Left renal pelvis (tissue), 4 donors: ENCODE results near the gene ATP2B1. TPM values are rescaled to one million over a fixed set of nuclear protein-coding genes. Genes with fewer than 3 reads are reported as not detected.
A peak's percentile ranks its signal among the peaks of the same experiment; 100 is the strongest.
"Not testable (repeated sequence)": the region's sequence is repeated elsewhere in the genome, so short reads cannot be mapped to it uniquely, and the experiment has no call there.

Experiments
- DNase-seq, 4 donors: peaks; one replicate each; pipeline ENCODE4 v3.0.0-alpha.2; 2013; ENCODE audit warnings: low read depth in 4 of 4, low spot score in 3 of 4
- polyA plus RNA-seq, 4 donors: library from polyadenylated mRNA; unstranded; fragments of 120-200 nt; gene quantifications; one replicate each; pipeline ENCODE4 v1.2.1, GENCODE V29; 2013; ENCODE audit not compliant: insufficient read length in 4 of 4

The ATP2B1 gene
- 100 to 1,000 TPM in 3 of 4 donors, 10 to 100 TPM in 1; 93.9 to 151 (median 120) TPM for polyA plus RNA-seq

DNA sequence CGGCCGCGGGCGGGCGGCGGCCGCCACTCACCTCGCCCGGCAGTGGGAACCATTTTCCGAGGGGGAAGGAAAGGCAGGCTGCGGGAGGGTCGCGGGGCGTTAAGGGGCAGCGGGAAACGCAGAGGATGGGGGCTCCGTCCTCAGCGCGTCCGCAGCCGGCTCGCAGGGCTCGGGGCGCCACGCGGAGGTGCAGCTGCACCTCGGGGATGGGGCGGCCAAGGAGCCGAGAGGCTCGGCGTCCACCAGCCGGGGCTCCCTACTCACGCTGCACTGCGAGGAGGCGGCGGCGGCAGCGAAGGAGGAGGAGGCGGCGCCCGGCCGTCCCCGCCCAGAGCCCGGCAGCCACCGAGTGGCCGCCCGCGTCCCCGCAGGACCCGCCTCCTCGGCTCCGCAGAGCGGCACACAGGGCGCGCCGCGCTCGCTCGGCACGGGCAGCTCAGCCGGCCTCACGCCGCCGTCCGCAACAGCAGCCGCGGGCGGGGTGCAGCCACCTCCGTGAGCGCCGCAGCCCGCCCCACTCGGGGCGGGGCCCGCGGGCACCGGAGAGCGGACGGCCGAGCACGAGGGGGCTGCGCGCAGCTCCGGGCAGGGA is at the start of gene ATP2B1:
Gene ATP2B1, minus strand, starts transcription at position 274 of the 592 bp plus-strand sequence. CDS start 52,952 bp downstream, outside the sequence.
- peak; percentile 62 to 77 (median 76) for DNase-seq

DNA sequence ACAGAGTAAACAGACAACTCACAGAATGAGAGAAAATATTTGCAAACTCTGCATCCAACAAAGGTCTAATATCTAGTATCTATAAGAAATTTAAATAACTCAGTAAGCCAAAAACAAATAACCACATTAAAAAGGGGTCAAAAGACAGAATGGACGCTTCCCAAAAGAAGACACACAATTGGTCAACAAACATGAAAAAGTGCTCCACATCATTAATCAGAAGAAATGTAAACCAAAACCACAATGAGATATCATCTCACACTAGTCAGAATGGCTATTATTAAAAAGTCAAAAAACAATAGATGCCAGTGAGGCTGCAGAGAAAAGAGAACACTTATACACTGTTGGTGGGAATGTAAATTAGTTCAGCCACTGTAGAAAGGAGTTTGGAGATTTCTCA is 49.3 kb upstream of the ATP2B1 start:
- DNase-seq, result not testable (repeated sequence)

DNA sequence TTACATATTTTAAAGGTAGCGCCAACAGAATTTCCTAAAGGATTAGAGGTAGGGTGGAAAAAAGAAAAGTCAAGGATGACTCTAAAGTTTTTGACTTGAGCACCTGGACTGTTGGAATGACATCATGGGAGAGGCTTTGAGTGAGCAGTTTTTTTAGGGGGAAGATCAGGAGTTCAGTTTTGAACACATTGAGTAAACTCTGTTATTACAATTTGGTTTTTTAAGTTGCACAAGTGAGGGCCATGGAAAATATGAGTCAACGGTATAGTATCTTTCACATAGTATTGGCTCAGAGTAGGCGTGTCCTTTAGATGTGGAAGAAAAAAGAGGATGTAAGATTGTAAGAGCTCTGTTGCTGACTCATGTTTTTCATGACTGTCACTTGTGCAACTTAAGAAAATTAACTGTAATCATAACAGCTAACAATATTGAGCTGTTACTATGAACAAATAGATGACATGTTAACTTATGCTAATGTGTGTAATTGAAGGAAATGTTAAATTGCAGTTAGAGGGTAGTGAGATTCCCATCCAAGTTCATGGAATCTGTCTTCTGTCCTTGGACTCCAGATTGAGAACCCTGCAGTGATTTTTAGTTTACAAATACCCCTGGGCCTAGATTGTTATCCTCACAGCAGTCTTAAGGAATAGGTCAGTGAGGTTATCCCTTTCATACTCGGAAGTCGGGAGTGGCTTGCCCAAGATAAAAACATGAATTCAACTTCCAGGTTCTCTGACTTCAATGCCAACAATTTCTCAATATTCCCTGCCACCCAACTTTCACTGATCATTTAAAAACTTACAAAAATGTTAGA is 48.2 kb upstream of the ATP2B1 start:
- DNase-seq, result no peak

- DNase-seq, result no peak
Observed at GRCh38 chr12:89756194-89756584, 47.6 kb upstream of the ATP2B1 start.

DNA sequence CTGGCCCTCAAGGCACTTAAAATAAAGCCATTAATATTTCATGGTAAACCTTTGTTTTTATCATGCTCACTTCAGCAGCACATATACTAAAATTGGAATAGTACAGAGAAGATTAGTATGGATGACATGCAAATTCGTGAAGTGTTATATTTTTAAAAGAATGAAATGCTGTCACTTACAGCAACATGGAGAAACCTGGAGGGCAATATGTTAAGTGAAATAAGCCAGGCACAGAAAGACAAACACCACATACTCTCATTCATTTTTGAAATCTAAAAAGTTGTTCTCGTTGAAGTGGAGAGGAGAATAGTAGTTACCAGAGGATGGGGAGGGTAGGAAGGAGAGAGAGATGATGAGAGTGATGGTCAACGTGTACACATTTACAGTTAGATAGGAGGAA is 45.4 kb upstream of the ATP2B1 start:
- DNase-seq, result no peak

- DNase-seq, result no peak
Observed at GRCh38 chr12:89752341-89752740, 43.7 kb upstream of the ATP2B1 start.

DNA sequence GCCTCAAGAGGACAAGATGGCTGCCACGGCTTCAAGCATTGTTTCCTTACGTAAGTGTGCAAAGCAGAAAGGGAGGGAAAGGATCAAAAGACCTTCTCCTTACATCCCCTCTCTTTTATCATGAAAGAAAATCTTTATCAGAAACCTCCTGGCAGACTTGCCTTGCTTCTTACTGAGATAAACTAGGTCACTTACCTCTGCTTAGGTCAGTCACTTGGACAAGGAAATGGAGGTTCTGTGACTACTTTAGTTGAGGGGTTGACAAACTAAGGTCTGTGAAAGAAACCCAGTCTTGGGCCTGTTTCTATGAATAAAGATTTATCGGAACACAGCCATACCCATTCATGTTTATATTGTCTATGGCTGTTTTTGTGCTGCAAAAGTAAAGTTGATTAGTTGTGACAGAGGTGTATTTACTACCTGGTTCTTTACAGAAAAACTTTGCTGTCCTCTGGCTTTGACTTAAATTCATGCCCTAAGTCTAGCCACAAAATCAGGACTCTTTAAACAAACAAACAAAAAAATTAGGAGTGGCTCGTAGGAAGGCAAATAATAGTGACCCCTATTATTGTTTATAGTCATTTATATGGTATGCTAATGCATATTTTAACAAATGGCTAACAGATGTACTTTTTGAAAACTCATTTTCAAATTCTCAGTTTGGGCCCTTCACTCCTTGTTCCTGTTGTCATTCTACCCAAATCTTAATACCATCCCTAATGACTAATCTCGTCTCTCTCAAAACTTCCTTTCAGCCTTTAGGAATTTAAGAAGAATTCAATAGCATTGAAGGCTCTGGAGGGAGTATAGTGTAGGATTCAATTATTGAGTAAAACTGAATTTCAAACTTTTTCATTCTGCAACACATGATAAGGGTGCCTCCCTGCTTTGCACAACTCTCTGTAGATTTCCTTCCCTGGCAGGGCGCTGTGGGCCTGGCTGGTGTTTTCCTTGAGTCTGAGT is 42.0 kb upstream of the ATP2B1 start:
- no peak for DNase-seq

DNA sequence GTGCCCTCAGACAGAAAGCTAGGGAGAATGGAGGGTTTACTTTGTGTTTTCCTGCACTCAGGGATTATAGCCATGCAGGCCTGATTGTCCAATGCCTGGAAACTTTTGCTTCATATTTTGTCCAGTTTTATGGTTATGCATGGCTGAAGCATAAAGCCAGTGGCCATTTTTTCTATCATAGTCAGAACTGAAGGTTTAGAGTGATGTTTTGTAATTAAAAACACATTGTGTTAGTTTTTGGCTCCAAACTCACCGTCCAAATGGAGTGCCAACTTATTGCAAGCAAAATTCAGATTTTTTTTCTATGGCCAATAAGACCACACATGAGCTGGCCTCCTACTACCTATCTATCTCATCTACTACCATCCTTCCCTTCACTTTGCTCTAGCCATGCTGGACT is 40.2 kb upstream of the ATP2B1 start:
- DNase-seq, result no peak

DNA sequence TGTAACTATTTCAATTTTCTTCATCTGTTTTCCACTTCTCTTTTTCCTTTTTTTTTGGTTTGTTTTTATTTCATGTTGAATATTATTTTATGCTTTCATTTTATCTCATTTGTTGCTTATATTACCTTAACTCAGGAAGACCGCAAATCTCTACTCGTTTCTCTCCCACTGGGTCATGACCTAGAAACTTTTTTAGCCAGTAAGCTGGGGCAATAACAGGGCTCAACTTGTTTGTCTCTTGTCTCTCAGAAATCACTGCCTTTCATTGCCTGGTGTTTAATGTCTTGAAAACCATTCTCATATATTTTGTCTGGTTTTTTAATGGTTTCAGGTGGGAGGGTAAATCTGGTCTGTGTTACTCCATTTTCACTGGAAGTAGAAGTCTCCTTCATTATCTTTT is 36.6 kb upstream of the ATP2B1 start:
- DNase-seq, result no peak

- DNase-seq, result no peak
Observed at GRCh38 chr12:89742337-89743022, 33.8 kb upstream of the ATP2B1 start.

DNA sequence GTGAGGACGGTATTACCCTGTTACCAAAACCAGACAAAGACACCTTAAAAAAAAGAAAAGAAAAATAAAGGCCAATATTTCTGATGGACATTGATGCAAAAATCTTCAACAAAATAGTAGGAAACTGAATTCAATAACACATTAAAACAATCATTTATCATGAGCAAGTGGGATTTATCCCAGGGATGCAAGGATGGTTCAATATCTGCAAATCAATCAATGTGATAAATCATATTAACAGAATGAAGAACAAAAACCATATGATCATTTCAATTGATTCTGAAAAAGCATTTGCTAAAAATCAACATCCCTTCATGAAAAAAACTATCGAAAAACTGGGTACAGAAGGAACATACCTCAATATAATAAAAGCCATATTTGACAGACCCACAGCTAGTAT is 32.3 kb upstream of the ATP2B1 start:
- no peak for DNase-seq

DNA sequence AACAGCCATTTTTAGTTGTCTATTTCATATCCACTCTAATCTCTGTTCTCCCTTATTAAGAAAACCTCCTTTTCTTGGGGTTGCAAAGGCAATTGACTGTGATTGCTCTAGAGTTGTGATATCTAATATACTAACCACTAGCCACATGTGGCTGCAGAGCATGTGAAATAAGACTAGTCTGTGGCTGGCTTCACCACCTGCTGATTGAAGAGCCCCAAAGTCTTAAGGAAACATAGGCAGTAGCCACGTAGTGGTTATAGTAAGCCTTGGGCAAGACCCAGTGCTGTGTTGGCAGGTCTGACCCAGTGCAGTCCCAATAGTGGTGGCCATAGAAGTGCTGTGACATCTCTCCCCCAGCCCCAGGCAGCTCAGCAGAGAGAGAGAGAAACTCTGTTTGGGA is 28.4 kb upstream of the ATP2B1 start:
- DNase-seq, result no peak

- no peak for DNase-seq
Observed at GRCh38 chr12:89733579-89734201, 25.1 kb upstream of the ATP2B1 start.

- DNase-seq, result no peak
Observed at GRCh38 chr12:89732522-89732921, 23.9 kb upstream of the ATP2B1 start.

GRCh38 chr12:89731614-89732013 is 23.0 kb upstream of the ATP2B1 start:
- no peak for DNase-seq

DNA sequence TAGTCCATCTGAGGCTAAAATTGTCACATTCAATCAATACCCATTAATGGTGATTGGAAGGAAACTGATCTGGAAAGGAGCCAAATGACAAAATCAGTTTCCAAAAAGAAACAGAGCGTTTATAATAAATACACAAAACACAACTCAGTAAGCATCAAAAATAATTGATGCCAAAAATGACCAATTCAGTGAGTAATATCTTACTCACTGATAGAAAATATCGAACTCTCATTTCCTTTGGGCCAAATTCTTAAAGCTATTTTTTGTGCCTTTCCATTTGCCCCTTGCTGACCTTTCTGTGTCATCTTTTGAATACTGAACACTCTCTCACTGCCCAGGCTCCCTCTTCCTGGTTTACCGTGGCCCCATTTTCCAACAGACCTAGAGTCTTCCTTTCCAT is 22.5 kb upstream of the ATP2B1 start:
- no peak for DNase-seq

GRCh38 chr12:89729946-89730459 is 21.4 kb upstream of the ATP2B1 start:
- no peak for DNase-seq

- DNase-seq, result no peak
Observed at GRCh38 chr12:89723276-89723675, 14.6 kb upstream of the ATP2B1 start.

- DNase-seq, result no peak
Observed at GRCh38 chr12:89721291-89721987, 12.8 kb upstream of the ATP2B1 start.
